Brain microvascular endothelial cell (primary cell): ENCODE results near the gene GPC5.

Experiments used
- DNase-seq: peaks from one replicate; pipeline ENCODE4 v3.0.0-alpha.2; 2020
- H3K27ac ChIP-seq: fragments of 250-450 bp; sonication (Bioruptor Pico); 2 replicates; pipeline ENCODE4 v1.5.1; 2020; ENCODE audit warnings: mild to moderate bottlenecking, moderate library complexity
- H3K27me3 ChIP-seq: fragments of 250-450 bp; sonication (Bioruptor Pico); replicated peaks from 2 replicates; pipeline ENCODE4 v1.5.1; 2020; ENCODE audit warnings: mild to moderate bottlenecking
- H3K36me3 ChIP-seq: fragments of 250-450 bp; sonication (Bioruptor Pico); replicated peaks from 2 replicates; pipeline ENCODE4 v1.5.1; 2020; ENCODE audit warnings: mild to moderate bottlenecking
- H3K4me3 ChIP-seq: 2 replicates; pipeline ENCODE4 v1.5.1; 2011; ENCODE audit warnings: low read depth, mild to moderate bottlenecking, control low read depth, low read length, moderate library complexity
- CTCF ChIP-seq: IDR thresholded peaks from 2 replicates; pipeline ENCODE4 v1.5.1; 2011; ENCODE audit warnings: low read depth, mild to moderate bottlenecking, moderate library complexity, low read length, control low read depth, inconsistent platforms; ENCODE audit errors: missing control alignments
- in situ Hi-C: cut with HindIII; loops from 2 replicates; pipeline ENCODE4 v1.10.0; 2017; ENCODE audit warnings: low sequenced_read_pairs, low pct_ligation_motif_present

Gene GPC5

GRCh38 chr13:91701975-91702374 is 303.6 kb downstream of the GPC5 start:
- Histone ChIP-seq H3K27ac (no peak overlapping the region), H3K4me3 (no peak overlapping the region), H3K27me3 (no peaks in the 10 kb centered on the region), H3K36me3 (no peaks in the 10 kb centered on the region)
- no peak for DNase-seq
- in situ Hi-C loops: no loop called here
- TF ChIP-seq CTCF: no peak

GRCh38 chr13:91702411-91702810 is 304.0 kb downstream of the GPC5 start:
- Histone ChIP-seq H3K27ac (no peak overlapping the region), H3K27me3 (no peaks in the 10 kb centered on the region), H3K36me3 (no peaks in the 10 kb centered on the region), H3K4me3 (no peak overlapping the region)
- no peak for TF ChIP-seq CTCF
- no peak for DNase-seq
- in situ Hi-C loops: no loop called here

- no peak for TF ChIP-seq CTCF
- no peaks in the 10 kb centered on the region for H3K36me3 ChIP-seq
- H3K27ac ChIP-seq: no peak overlapping the region
- no peak overlapping the region for H3K4me3 ChIP-seq
- DNase-seq: peak; percentile 1
- in situ Hi-C loops: no loop called here
- no peaks in the 10 kb centered on the region for H3K27me3 ChIP-seq
Observed at GRCh38 chr13:91704398-91704797, 306.0 kb downstream of the GPC5 start.

- no peaks in the 10 kb centered on the region for H3K27me3 ChIP-seq
- TF ChIP-seq CTCF: no peak
- H3K27ac ChIP-seq: no peak overlapping the region
- no peak overlapping the region for H3K4me3 ChIP-seq
- in situ Hi-C loops: no loop called here
- H3K36me3 ChIP-seq: no peaks in the 10 kb centered on the region
- no peak for DNase-seq
Observed at GRCh38 chr13:91708558-91708957, 310.1 kb downstream of the GPC5 start.

- H3K27me3 ChIP-seq: no peaks in the 10 kb centered on the region
- H3K4me3 ChIP-seq: no peak overlapping the region
- in situ Hi-C loops: no loop called here
- no peak for TF ChIP-seq CTCF
- no peaks in the 10 kb centered on the region for H3K36me3 ChIP-seq
- H3K27ac ChIP-seq: no peak overlapping the region
- no peak for DNase-seq
Observed at GRCh38 chr13:91709180-91709579, 310.8 kb downstream of the GPC5 start.

- Histone ChIP-seq H3K27ac (no peak overlapping the region), H3K27me3 (no peaks in the 10 kb centered on the region), H3K36me3 (no peaks in the 10 kb centered on the region), H3K4me3 (no peak overlapping the region)
- no peak for DNase-seq
- TF ChIP-seq CTCF: no peak
- in situ Hi-C loops: no loop called here
Observed at GRCh38 chr13:91710733-91711132, 312.3 kb downstream of the GPC5 start.
